SK-N-SH (cell line): ENCODE data around the gene NDUFS2. TPM values are rescaled to one million over a fixed set of nuclear protein-coding genes. Genes with fewer than 3 reads are reported as not detected.
"Not testable (repeated sequence)": the region's sequence is repeated elsewhere in the genome, so short reads cannot be mapped to it uniquely, and the experiment has no call there.

Experiments
- CTCF ChIA-PET: fragments of 300-600, 350-600 bp; formaldehyde crosslinking; extraction: SDS; loops from one replicate; lab custom pipeline; 2021; lab: Yijun Ruan, JAX
- POLR2A ChIA-PET: fragments of 350-600 bp; sonication (Branson Sonifier 250); formaldehyde crosslinking; extraction: SDS; loops from one replicate; lab custom pipeline; 2020; ENCODE audit warnings: antibody characterized with exemption, inconsistent platforms; lab: Yijun Ruan, JAX
- DNase-seq: peaks from one replicate; pipeline ENCODE4 v3.0.0; 2012
- H2AFZ ChIP-seq: fragments of 200-600 bp; sonication (generic); 2 replicates; pipeline ENCODE4 v1.8.1; 2016; ENCODE audit warnings: antibody characterized with exemption, mild to moderate bottlenecking, low read depth
- H3F3A ChIP-seq: fragments of 200-600 bp; sonication (generic); replicated peaks from 2 replicates; pipeline ENCODE3; 2016; ENCODE audit warnings: antibody characterized with exemption, mild to moderate bottlenecking; ENCODE audit not compliant: insufficient read depth
- H3K27ac ChIP-seq, 2 experiments: fragments of 200-500 bp in 1 of 2; fragments of 200-600 bp in 1 of 2; sonication (Bioruptor generic) in 1 of 2; sonication (generic), shearing (Covaris generic) in 1 of 2; 2 replicates each; pipeline versions ENCODE4 v1.5.1 to v1.6.1; 2014 to 2016; ENCODE audit warnings: low read depth in 2 of 2, inconsistent platforms in 1 of 2, low read length in 1 of 2, mild to moderate bottlenecking in 1 of 2, mixed read lengths in 1 of 2
- H3K27me3 ChIP-seq: fragments of 200-600 bp; sonication (generic), shearing (Covaris generic); 2 replicates; pipeline ENCODE4 v1.6.1; 2016; ENCODE audit warnings: mixed run types; ENCODE audit not compliant: insufficient read depth
- H3K36me3 ChIP-seq, 2 experiments: fragments of 200-500 bp in 1 of 2; fragments of 200-600 bp in 1 of 2; sonication (Bioruptor generic) in 1 of 2; sonication (generic) in 1 of 2; replicated peaks in 1 of 2; 2 replicates each; pipeline versions ENCODE3 to v1.5.1; 2014 to 2016; ENCODE audit warnings: low read length in 1 of 2, mild to moderate bottlenecking in 1 of 2; ENCODE audit not compliant: insufficient read depth in 2 of 2, control insufficient read depth in 1 of 2
- H3K4me1 ChIP-seq, 2 experiments: fragments of 200-500 bp in 1 of 2; fragments of 200-600 bp in 1 of 2; sonication (Bioruptor generic) in 1 of 2; sonication (generic), shearing (Covaris generic) in 1 of 2; 2 replicates each; pipeline versions ENCODE4 v1.5.1 to v1.6.1; 2014 to 2016; ENCODE audit warnings: low read depth in 1 of 2, low read length in 1 of 2, mixed run types in 1 of 2; ENCODE audit not compliant: insufficient read depth in 2 of 2, control insufficient read depth in 1 of 2
- H3K4me2 ChIP-seq: fragments of 200-600 bp; sonication (generic), shearing (Covaris generic); 2 replicates; pipeline ENCODE4 v1.6.1; 2017; ENCODE audit warnings: mixed run types
- H3K4me3 ChIP-seq, 2 experiments: fragments of 200-500 bp in 1 of 2; fragments of 200-600 bp in 1 of 2; sonication (Bioruptor generic) in 1 of 2; sonication (generic), shearing (Covaris generic) in 1 of 2; 2 replicates each; pipeline versions ENCODE4 v1.5.1 to v1.8.1; 2014 to 2016; ENCODE audit warnings: low read depth in 2 of 2, inconsistent platforms in 1 of 2, low read length in 1 of 2, mild to moderate bottlenecking in 1 of 2, mixed read lengths in 1 of 2, moderate library complexity in 1 of 2
- H3K79me2 ChIP-seq: fragments of 200-600 bp; sonication (generic); 2 replicates; pipeline ENCODE4 v1.8.1; 2017; ENCODE audit warnings: mild to moderate bottlenecking; ENCODE audit not compliant: insufficient read depth
- H3K9ac ChIP-seq: fragments of 200-600 bp; sonication (generic); 2 replicates; pipeline ENCODE4 v1.6.1; 2017; ENCODE audit warnings: mixed run types
- H3K9me2 ChIP-seq: fragments of 200-600 bp; sonication (generic); 2 replicates; pipeline ENCODE4 v1.6.1; 2017; ENCODE audit warnings: mixed run types
- H3K9me3 ChIP-seq: fragments of 200-600 bp; sonication (generic); 2 replicates; pipeline ENCODE4 v1.6.1; 2017; ENCODE audit warnings: mixed run types, mild to moderate bottlenecking, moderate library complexity
- H4K20me1 ChIP-seq: fragments of 200-600 bp; sonication (generic); 2 replicates; pipeline ENCODE4 v1.6.1; 2017; ENCODE audit warnings: mild to moderate bottlenecking, mixed run types; ENCODE audit not compliant: insufficient read depth
- CHD2 ChIP-seq: fragments of 150-350 bp; IDR thresholded peaks from 2 replicates; pipeline ENCODE4 v1.6.1; 2018; ENCODE audit warnings: low read length; ENCODE audit not compliant: partially characterized antibody
- ELF1 ChIP-seq: IDR thresholded peaks from 2 replicates; pipeline ENCODE4 v1.4.0; 2012
- EZH2phosphoT487 ChIP-seq: fragments of 200-600 bp; sonication (generic); IDR thresholded peaks from 2 replicates; pipeline ENCODE4 v1.6.1; 2017; ENCODE audit warnings: low read depth, mixed run types, mild to moderate bottlenecking, antibody characterized with exemption, moderate library complexity, borderline replicate concordance
- FOSL2 ChIP-seq: IDR thresholded peaks from 2 replicates; pipeline ENCODE4 v1.4.0; 2012; ENCODE audit warnings: low read depth, mild to moderate bottlenecking, moderate library complexity, borderline replicate concordance
- FOXM1 ChIP-seq: IDR thresholded peaks from 2 replicates; pipeline ENCODE4 v1.4.0; 2012; ENCODE audit warnings: low read depth, mild to moderate bottlenecking
- MEF2A ChIP-seq: IDR thresholded peaks from 2 replicates; pipeline ENCODE4 v1.4.0; 2012; ENCODE audit warnings: low read depth, borderline replicate concordance
- NRF1 ChIP-seq: IDR thresholded peaks from 2 replicates; pipeline ENCODE4 v1.6.1; 2012; ENCODE audit warnings: low read depth, mild to moderate bottlenecking, low read length
- RCOR1 ChIP-seq: fragments of 150-350 bp; IDR thresholded peaks from 2 replicates; pipeline ENCODE4 v1.6.1; 2017; ENCODE audit warnings: antibody characterized with exemption, low read length
- SMC3 ChIP-seq: IDR thresholded peaks from 2 replicates; pipeline ENCODE4 v1.6.1; 2012; ENCODE audit warnings: low read depth, low read length, improper control_type of control experiment
- TCF12 ChIP-seq: IDR thresholded peaks from 2 replicates; pipeline ENCODE4 v1.4.0; 2012
- TEAD4 ChIP-seq: IDR thresholded peaks from 2 replicates; pipeline ENCODE4 v1.4.0; 2012; ENCODE audit warnings: mild to moderate bottlenecking, borderline replicate concordance; ENCODE audit not compliant: insufficient read depth
- WGBS: methylation state at CpG from one replicate; pipeline ENCODE4 v1.1.6; 2017; ENCODE audit warnings: low lambda C conversion rate; 5-methylcytosine and 5-hydroxymethylcytosine counted together
- polyA plus RNA-seq, 3 experiments: library from polyadenylated mRNA; depleted of rRNA; stranded (reverse); fragments of >200 nt; gene quantifications; 2 replicates each; pipeline ENCODE4 v1.2.3, GENCODE V29; 2012
- TF ChIP-seq, protein P1 (sequence below): fragments of 150-350 bp; IDR thresholded peaks from 2 replicates; pipeline ENCODE4 v1.6.1; 2016; ENCODE audit warnings: mild to moderate bottlenecking, low read depth, low read length
- TF ChIP-seq, protein P2 (sequence below): IDR thresholded peaks from 2 replicates; pipeline ENCODE4 v1.4.0; 2012; ENCODE audit warnings: low read depth, borderline replicate concordance
- TF ChIP-seq, protein P3 (sequence below): fragments of 200-600 bp; sonication (generic); IDR thresholded peaks from 2 replicates; pipeline ENCODE4 v1.6.1; 2017; ENCODE audit warnings: antibody characterized with exemption, mild to moderate bottlenecking, moderate library complexity

Gene NDUFS2
- polyA plus RNA-seq, 1 of the 3 experiments (the other 2 are of a cell fraction): 203 TPM

DNA sequence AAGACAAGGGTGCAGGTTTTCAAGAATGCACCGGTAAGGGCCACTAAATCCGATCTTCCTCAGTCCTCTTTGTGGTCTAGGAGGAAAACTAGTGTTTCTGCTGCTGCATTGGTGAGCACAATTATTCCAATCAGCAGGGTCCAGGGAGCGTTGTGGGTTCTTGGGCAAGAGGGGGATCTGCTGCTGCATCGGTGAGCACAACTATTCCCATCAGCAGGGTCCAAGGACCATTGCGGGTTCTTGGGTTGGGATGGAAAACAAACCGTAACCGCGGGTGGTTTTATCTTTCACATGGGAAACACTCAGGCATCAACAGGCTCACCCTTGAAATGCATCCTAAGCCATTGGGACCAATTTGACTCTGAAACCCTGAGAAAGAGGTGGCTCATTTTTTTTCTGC, 49.4 kb downstream of the NDUFS2 start:
- 81% methylated on average over 8 of the region's 8 CpGs for WGBS
- H3K9ac ChIP-seq: no peak overlapping the region
- H3K36me3 ChIP-seq: no peaks in the 10 kb centered on the region
- no peaks in the 10 kb centered on the region for H3K9me2 ChIP-seq
- no peak overlapping the region for H3K4me3 ChIP-seq
- DNase-seq: no peak
- H3F3A ChIP-seq: no peaks in the 10 kb centered on the region
- H3K27me3 ChIP-seq: peaks cover 9% of the 10 kb centered on the region; the same call in 1 of the 2 replicates
- no peaks in the 10 kb centered on the region for H3K4me1 ChIP-seq
- no peak overlapping the region for H3K27ac ChIP-seq
- 0 out of 2 replicates have a peak, but pooled peaks cover under 1% of the 10 kb centered on the region for H3K9me3 ChIP-seq
- POLR2A ChIA-PET: no interaction called here
- no peaks in the 10 kb centered on the region for H4K20me1 ChIP-seq
- no peak overlapping the region for H2AFZ ChIP-seq
- H3K79me2 ChIP-seq: no peaks in the 10 kb centered on the region
- TF ChIP-seq EZH2phosphoT487 (no peak), TEAD4 (no peak), ELF1 (no peak), CHD2 (no peak), SMC3 (no peak), RCOR1 (no peak), NRF1 (no peak), MEF2A (no peak), FOSL2 (no peak), TCF12 (no peak), FOXM1 (no peak)
- TF ChIP-seq, protein P1, sequence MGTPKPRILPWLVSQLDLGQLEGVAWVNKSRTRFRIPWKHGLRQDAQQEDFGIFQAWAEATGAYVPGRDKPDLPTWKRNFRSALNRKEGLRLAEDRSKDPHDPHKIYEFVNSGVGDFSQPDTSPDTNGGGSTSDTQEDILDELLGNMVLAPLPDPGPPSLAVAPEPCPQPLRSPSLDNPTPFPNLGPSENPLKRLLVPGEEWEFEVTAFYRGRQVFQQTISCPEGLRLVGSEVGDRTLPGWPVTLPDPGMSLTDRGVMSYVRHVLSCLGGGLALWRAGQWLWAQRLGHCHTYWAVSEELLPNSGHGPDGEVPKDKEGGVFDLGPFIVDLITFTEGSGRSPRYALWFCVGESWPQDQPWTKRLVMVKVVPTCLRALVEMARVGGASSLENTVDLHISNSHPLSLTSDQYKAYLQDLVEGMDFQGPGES: no peak
- TF ChIP-seq, protein P2, sequence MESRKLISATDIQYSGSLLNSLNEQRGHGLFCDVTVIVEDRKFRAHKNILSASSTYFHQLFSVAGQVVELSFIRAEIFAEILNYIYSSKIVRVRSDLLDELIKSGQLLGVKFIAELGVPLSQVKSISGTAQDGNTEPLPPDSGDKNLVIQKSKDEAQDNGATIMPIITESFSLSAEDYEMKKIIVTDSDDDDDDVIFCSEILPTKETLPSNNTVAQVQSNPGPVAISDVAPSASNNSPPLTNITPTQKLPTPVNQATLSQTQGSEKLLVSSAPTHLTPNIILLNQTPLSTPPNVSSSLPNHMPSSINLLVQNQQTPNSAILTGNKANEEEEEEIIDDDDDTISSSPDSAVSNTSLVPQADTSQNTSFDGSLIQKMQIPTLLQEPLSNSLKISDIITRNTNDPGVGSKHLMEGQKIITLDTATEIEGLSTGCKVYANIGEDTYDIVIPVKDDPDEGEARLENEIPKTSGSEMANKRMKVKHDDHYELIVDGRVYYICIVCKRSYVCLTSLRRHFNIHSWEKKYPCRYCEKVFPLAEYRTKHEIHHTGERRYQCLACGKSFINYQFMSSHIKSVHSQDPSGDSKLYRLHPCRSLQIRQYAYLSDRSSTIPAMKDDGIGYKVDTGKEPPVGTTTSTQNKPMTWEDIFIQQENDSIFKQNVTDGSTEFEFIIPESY: no peak
- TF ChIP-seq, protein P3, sequence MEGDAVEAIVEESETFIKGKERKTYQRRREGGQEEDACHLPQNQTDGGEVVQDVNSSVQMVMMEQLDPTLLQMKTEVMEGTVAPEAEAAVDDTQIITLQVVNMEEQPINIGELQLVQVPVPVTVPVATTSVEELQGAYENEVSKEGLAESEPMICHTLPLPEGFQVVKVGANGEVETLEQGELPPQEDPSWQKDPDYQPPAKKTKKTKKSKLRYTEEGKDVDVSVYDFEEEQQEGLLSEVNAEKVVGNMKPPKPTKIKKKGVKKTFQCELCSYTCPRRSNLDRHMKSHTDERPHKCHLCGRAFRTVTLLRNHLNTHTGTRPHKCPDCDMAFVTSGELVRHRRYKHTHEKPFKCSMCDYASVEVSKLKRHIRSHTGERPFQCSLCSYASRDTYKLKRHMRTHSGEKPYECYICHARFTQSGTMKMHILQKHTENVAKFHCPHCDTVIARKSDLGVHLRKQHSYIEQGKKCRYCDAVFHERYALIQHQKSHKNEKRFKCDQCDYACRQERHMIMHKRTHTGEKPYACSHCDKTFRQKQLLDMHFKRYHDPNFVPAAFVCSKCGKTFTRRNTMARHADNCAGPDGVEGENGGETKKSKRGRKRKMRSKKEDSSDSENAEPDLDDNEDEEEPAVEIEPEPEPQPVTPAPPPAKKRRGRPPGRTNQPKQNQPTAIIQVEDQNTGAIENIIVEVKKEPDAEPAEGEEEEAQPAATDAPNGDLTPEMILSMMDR: no peak
- CTCF ChIA-PET: interaction anchor here (3.9 kb wide), 1 partner anchor 23 kb away, joined by 19 read pairs; no protein-coding TSS in a partner anchor
- H3K4me2 ChIP-seq: no peak overlapping the region

DNA sequence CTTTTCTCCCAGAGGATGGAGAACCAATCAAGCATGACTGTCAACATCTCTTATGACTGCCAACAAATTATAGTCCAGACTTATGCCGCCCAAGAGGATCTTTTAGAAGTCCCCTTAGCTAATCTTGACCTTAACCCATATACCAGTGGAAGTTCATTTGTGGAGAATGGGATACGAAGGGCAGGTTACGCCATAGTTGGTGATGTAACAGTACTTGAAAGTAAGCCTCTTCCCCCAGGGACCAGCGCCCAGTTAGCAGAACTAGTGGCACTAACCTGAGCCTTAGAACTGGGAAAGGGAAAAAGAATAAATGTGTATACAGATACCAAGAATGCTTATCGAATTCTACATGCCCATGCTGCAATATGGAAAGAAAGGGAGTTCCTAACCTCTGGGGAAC, 53.1 kb downstream of the NDUFS2 start:
- H3K9me2 ChIP-seq, H3K9me3 ChIP-seq, H3K4me1 ChIP-seq, H3K36me3 ChIP-seq, H3K4me3 ChIP-seq, DNase-seq, H2AFZ ChIP-seq, H3F3A ChIP-seq, CTCF ChIA-PET, H3K79me2 ChIP-seq, H3K27ac ChIP-seq, H3K9ac ChIP-seq, H3K4me2 ChIP-seq, H4K20me1 ChIP-seq, POLR2A ChIA-PET: not testable (repeated sequence)
- peaks cover 29% of the 10 kb centered on the region for H3K27me3 ChIP-seq
- 7% methylated on average over 5 of the region's 5 CpGs for WGBS

DNA sequence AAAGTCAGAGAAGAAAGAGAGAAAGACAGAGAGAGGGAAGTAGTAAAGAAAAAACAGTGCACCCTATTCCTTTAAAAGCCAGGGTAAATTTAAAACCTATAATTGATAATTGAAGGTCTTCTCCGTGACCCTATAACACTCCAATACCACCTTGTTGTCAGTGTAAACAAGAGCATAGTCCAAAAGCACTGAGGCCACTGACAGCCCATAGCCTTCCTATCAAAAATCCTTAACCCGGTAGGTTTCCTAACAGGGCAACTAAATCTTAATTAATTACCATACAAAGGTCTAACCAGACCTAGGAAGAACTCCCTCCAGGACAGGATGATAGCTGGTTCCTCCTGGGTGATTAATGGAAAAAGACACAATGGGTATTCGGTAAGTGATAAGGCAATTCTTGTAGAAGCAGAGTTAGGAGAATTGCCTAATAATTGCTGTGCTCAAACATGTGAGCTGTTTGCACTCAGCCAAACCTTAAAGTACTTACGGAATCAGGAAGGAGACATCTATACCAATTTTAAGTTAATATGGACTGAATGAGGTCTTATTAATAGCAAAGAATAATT, 53.9 kb downstream of the NDUFS2 start:
- H3K79me2 ChIP-seq, H4K20me1 ChIP-seq, H3K9ac ChIP-seq, H3F3A ChIP-seq, H3K9me3 ChIP-seq, H3K4me3 ChIP-seq, H3K27ac ChIP-seq, H3K9me2 ChIP-seq, POLR2A ChIA-PET, CTCF ChIA-PET, DNase-seq, H3K4me2 ChIP-seq, H2AFZ ChIP-seq, H3K36me3 ChIP-seq, H3K4me1 ChIP-seq: not testable (repeated sequence)
- 37% methylated on average over 4 of the region's 4 CpGs for WGBS
- peaks cover 35% of the 10 kb centered on the region for H3K27me3 ChIP-seq
